Pancreas (tissue), 10 donors: ENCODE data around the gene FAM180A. TPM values are rescaled to one million over a fixed set of nuclear protein-coding genes. Genes with fewer than 3 reads are reported as not detected.

Source experiments
- ATAC-seq, 4 donors: fragments of 200-7000 bp; cut with Tn5 transposase; one replicate each; pipeline versions ENCODE4 v1.8.0 to v1.9.1; 2020; ENCODE audit warnings: mild to moderate bottlenecking in 4 of 4, moderate library complexity in 4 of 4
- DNase-seq, 6 donors: peaks; one replicate each; pipeline ENCODE4 v3.0.0-alpha.2; 2020
- FAIRE-seq: peaks from 2 replicates; lab custom pipeline; 2012; peaks lifted over from hg19 to GRCh38; lab: Jason Lieb, UNC
- H3K27ac ChIP-seq, 4 donors: fragments of 200-600 bp; sonication (generic); 1 replicate in 3 of 4; 2 replicates in 1 of 4; pipeline versions ENCODE4 v1.5.0 to v1.8.0; 2020
- H3K27me3 ChIP-seq, 4 donors: fragments of 200-600 bp; one replicate each; pipeline ENCODE4 v1.8.0; 2021
- H3K36me3 ChIP-seq, 3 donors: fragments of 200-600 bp; sonication (generic) in 1 of 3; one replicate each; pipeline versions ENCODE4 v1.5.0 to v1.8.0; 2020 to 2021
- H3K4me1 ChIP-seq, 3 donors: fragments of 200-600 bp; one replicate each; pipeline ENCODE4 v1.8.0; 2021
- H3K4me3 ChIP-seq, 4 donors: fragments of 200-600 bp; sonication (generic) in 2 of 4; one replicate each; pipeline versions ENCODE4 v1.5.0 to v1.8.0; 2020 to 2021
- H3K9me3 ChIP-seq, 4 donors: fragments of 200-600 bp; one replicate each; pipeline ENCODE4 v1.8.0; 2021
- WGBS, 2 donors: extraction: QIAGEN DNeasy Blood & Tissue Kit; methylation state at CpG; one replicate each; pipeline ENCODE4 v1.1.7; 2013; 5-methylcytosine and 5-hydroxymethylcytosine counted together
- intact Hi-C, 3 donors: fragments of 100-400 bp; cut with DNase I; formaldehyde crosslinking; loops; one replicate each; pipeline versions ENCODE4 v1.11.1 to v1.14.2; 2022
- polyA plus RNA-seq, 2 donors: library from polyadenylated mRNA; stranded (reverse); fragments of 200-250 nt; gene quantifications; one replicate each; pipeline ENCODE4 v1.2.3, GENCODE V29; 2013
- total RNA-seq, 6 donors: library from RNA; stranded (reverse); fragmentation: NEBNext Ultra II Directional in 4 of 6; extraction: Animal tissue kit (Norgen Biotek cat#: 25700) in 4 of 6; gene quantifications; one replicate each; pipeline versions ENCODE4 v1.2.1 to v1.2.4, GENCODE V29; 2021 to 2023
- TF ChIP-seq, protein P1 (sequence below), 4 donors: fragments of 200-600 bp; sonication (generic) in 3 of 4; IDR thresholded peaks; one replicate each; pipeline versions ENCODE4 v1.5.0 to v1.8.0; 2021; ENCODE audit warnings: antibody characterized with exemption in 4 of 4
- donor health status: healthy with polysubstance abuse.
- donor health status: DM: no; HTN: no; CAD: no; lungs with moderate emphysema.
- donor health status: DM: no; HTN: no; CAD: no.
- donor health status: control.
- donor health status: control.
- donor health status: Bipolar disorder and iron deficiency.
- donor health status: DM: yes; HTN: yes; CAD: no.
- donor health status: DM: no; HTN: no; CAD: no.
- donor health status: DM: no; HTN: no; CAD: no.
- donor health status: DM: yes; HTN: yes; CAD: no.

The FAM180A gene
- total and polyA plus RNA-seq, 8 donors, result 0.11 to 0.90 (median 0.24) TPM

DNA sequence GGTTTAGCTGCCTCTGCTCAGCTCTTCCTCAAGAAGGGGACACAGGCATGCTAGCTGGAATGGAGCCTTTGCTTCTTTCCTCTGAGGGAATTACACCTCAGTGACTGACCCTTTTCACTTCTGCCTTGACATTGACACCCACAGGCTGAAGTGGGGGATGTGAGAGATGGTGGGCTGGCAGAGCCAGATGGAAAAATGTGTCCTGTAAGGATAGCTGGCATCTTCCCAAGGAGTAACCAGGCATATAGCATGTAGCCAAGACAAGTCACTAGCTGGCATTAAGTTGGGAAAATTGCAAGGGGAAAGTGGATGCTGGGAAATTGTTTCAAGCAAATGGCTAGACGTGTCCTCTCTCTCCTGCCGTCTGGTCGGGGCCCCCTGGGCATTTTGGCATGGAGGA is 66.4 kb downstream of the FAM180A start:
- DNase-seq (no peak), ATAC-seq (no peak), FAIRE-seq (no peak)
- H3K27me3 ChIP-seq, result no peaks in the 10 kb centered on the region
- intact Hi-C loops, result no loop called here
- no peaks in the 10 kb centered on the region for H3K9me3 ChIP-seq
- H3K4me3 ChIP-seq, result no peak overlapping the region
- no peak overlapping the region for H3K27ac ChIP-seq
- no peaks in the 10 kb centered on the region for H3K36me3 ChIP-seq
- H3K4me1 ChIP-seq, result peaks cover 0 to 20% (median 13%) of the 10 kb centered on the region in 3 donors
- 76 to 93% methylated on average over 3 of the region's 3 CpGs for WGBS, 2 donors
- TF ChIP-seq, protein P1, sequence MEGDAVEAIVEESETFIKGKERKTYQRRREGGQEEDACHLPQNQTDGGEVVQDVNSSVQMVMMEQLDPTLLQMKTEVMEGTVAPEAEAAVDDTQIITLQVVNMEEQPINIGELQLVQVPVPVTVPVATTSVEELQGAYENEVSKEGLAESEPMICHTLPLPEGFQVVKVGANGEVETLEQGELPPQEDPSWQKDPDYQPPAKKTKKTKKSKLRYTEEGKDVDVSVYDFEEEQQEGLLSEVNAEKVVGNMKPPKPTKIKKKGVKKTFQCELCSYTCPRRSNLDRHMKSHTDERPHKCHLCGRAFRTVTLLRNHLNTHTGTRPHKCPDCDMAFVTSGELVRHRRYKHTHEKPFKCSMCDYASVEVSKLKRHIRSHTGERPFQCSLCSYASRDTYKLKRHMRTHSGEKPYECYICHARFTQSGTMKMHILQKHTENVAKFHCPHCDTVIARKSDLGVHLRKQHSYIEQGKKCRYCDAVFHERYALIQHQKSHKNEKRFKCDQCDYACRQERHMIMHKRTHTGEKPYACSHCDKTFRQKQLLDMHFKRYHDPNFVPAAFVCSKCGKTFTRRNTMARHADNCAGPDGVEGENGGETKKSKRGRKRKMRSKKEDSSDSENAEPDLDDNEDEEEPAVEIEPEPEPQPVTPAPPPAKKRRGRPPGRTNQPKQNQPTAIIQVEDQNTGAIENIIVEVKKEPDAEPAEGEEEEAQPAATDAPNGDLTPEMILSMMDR (IDR thresholded peaks at IDR 0.05), result no peak

DNA sequence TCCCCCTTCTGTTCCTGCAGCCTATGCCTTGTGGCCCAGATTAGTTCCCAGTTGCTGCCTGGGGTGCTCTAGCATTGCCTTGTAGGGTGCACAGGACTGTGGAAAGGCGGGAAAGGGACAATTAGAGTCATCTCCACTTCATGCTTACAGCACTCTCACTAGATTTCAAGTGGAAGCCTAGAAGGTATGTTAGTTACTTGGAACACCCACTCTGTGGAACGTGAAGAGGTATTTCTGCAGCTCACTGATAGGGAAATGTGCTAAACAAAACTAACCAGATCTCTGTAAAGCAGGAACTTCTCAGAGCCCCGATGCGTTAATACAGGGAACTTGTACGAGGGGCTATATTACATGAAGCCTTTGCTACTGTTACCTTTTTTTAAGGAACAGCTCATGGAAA is 66.9 kb downstream of the FAM180A start:
- Histone ChIP-seq H3K27ac (no peak overlapping the region), H3K4me1 (peaks cover 0 to 20% (median 13%) of the 10 kb centered on the region in 3 donors), H3K9me3 (no peaks in the 10 kb centered on the region), H3K27me3 (no peaks in the 10 kb centered on the region), H3K4me3 (no peak overlapping the region), H3K36me3 (no peaks in the 10 kb centered on the region)
- DNase-seq (no peak), FAIRE-seq (no peak), ATAC-seq (no peak)
- WGBS, 2 donors, result 85 to 96% methylated on average over 5 of the region's 5 CpGs
- intact Hi-C loops, result no loop called here
- TF ChIP-seq, protein P1 (IDR thresholded peaks at IDR 0.05), result no peak

Other genes starting within 250 kb of the FAM180A start
- 10 to 100 TPM in 4 of 6 donors, 1 to 10 TPM in 2; 8.1 to 15.0 (median 10.9) TPM for gene CNOT4, start 238.7 kb downstream of the FAM180A start, total RNA-seq
- 1 to 10 TPM; 5.5 to 7.3 TPM for gene CNOT4, start 238.7 kb downstream of the FAM180A start, polyA plus RNA-seq
- gene NUP205, start 190.9 kb downstream of the FAM180A start, total RNA-seq, result 10 to 100 TPM in 5 of 6 donors, 1 to 10 TPM in 1; 8.7 to 21.9 (median 14.5) TPM
- 10 to 100 TPM; 13.1 to 23.7 TPM for gene NUP205, start 190.9 kb downstream of the FAM180A start, polyA plus RNA-seq
- gene STMP1, start 86.3 kb downstream of the FAM180A start, total RNA-seq, result 10 to 100 TPM in 3 of 6 donors, 1 to 10 TPM in 3; 7.2 to 20.0 (median 10.6) TPM
- 10 to 100 TPM; 12.5 to 21.4 TPM for gene STMP1, start 86.3 kb downstream of the FAM180A start, polyA plus RNA-seq
- not detected for gene SLC13A4, start 20.6 kb downstream of the FAM180A start, total RNA-seq
- under 1 TPM in 1 of 2 donors, not detected in 1; 0.08 TPM for gene SLC13A4, start 20.6 kb downstream of the FAM180A start, polyA plus RNA-seq
- gene MTPN, start 228.5 kb upstream of the FAM180A start, total RNA-seq, result 10 to 100 TPM; 12.8 to 45.1 (median 24.4) TPM
- gene MTPN, start 228.5 kb upstream of the FAM180A start, polyA plus RNA-seq, result 10 to 100 TPM; 10.8 to 21.0 TPM